ENCODE measurements around the gene MAPKAP1. TPM values are rescaled to one million over a fixed set of nuclear protein-coding genes. Genes with fewer than 3 reads are reported as not detected.

Gene MAPKAP1
- total and polyA plus RNA-seq, 9 of the 15 experiments (the other 6 are each of a cell fraction or from before 2014, with no cell fraction given): 2.6 to 82.1 (median 61.1) TPM

DNA sequence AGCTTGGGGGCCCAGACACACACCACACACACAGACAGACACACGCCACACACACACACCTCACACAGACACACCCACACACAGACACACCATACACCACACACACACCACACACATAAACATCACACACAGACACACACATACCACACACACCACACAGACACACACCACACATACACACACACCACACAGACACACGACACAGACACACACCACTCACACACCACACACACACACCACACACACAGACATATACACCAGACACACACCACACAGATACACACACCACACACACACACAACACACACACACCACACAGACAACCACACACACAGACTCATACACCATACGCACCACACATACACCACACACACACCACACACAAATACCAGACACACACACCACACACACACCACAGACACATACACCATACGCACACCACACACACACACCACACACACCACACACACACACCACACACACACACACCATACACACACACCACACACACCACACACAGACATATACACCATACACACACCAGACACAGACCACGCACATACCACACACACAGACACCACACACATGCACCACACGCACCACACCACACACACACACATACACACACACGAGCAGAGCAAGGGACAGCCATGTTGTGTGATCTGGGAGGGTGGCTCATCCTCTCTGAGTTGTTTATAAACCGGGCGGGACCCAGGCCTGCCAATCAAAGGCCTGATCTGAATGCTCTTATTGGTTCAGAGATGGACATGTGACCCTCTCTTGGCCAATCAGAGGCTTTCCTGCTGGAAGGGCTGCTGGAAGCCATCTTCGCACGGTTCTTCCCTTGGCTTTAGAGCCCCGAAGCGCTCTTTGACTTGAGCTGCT lies 297.1 kb downstream of the MAPKAP1 start (continued):
- TF ChIP-seq UBTF (IDR thresholded peaks at IDR 0.05; ENCODE audit: borderline replicate concordance in 1 of 2, low read depth in 2 of 2, low read length in 2 of 2): no peak
- TF ChIP-seq ZBTB17 (CRISPR knock-in tag; IDR thresholded peaks at IDR 0.05): no peak
- no peak; the same call in 1 of the 2 replicates for TF ChIP-seq C11orf30 (IDR thresholded peaks at IDR 0.05; ENCODE audit: low read depth)
- TF ChIP-seq, protein P1, sequence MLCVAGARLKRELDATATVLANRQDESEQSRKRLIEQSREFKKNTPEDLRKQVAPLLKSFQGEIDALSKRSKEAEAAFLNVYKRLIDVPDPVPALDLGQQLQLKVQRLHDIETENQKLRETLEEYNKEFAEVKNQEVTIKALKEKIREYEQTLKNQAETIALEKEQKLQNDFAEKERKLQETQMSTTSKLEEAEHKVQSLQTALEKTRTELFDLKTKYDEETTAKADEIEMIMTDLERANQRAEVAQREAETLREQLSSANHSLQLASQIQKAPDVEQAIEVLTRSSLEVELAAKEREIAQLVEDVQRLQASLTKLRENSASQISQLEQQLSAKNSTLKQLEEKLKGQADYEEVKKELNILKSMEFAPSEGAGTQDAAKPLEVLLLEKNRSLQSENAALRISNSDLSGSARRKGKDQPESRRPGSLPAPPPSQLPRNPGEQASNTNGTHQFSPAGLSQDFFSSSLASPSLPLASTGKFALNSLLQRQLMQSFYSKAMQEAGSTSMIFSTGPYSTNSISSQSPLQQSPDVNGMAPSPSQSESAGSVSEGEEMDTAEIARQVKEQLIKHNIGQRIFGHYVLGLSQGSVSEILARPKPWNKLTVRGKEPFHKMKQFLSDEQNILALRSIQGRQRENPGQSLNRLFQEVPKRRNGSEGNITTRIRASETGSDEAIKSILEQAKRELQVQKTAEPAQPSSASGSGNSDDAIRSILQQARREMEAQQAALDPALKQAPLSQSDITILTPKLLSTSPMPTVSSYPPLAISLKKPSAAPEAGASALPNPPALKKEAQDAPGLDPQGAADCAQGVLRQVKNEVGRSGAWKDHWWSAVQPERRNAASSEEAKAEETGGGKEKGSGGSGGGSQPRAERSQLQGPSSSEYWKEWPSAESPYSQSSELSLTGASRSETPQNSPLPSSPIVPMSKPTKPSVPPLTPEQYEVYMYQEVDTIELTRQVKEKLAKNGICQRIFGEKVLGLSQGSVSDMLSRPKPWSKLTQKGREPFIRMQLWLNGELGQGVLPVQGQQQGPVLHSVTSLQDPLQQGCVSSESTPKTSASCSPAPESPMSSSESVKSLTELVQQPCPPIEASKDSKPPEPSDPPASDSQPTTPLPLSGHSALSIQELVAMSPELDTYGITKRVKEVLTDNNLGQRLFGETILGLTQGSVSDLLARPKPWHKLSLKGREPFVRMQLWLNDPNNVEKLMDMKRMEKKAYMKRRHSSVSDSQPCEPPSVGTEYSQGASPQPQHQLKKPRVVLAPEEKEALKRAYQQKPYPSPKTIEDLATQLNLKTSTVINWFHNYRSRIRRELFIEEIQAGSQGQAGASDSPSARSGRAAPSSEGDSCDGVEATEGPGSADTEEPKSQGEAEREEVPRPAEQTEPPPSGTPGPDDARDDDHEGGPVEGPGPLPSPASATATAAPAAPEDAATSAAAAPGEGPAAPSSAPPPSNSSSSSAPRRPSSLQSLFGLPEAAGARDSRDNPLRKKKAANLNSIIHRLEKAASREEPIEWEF (CRISPR knock-in tag; IDR thresholded peaks at IDR 0.05): no peak
- peak; percentile 45; the same call in 1 of the 2 replicates for TF ChIP-seq LEF1 (IDR thresholded peaks at IDR 0.05)
- TF ChIP-seq ZNF561 (CRISPR knock-in tag; conservative IDR thresholded peaks at IDR 0.05): no peak
- TF ChIP-seq ERF (CRISPR knock-in tag; IDR thresholded peaks at IDR 0.05): no peak
- peak; percentile 54; the same call in 1 of the 2 replicates for TF ChIP-seq MYBL2 (IDR thresholded peaks at IDR 0.05; ENCODE audit: low read depth)
- no peak for TF ChIP-seq MYBL2 (CRISPR knock-in tag; IDR thresholded peaks at IDR 0.05; ENCODE audit: borderline replicate concordance)
- TF ChIP-seq SUPT5H (IDR thresholded peaks at IDR 0.05): peak; percentile 63; the same call in 1 of the 2 replicates
- TF ChIP-seq ZFP1 (CRISPR knock-in tag; IDR thresholded peaks at IDR 0.05): no peak
- TF ChIP-seq SRSF9 (IDR thresholded peaks at IDR 0.05; ENCODE audit: borderline replicate concordance, low read depth, low read length): no peak
- peak; percentile 70; the same call in 1 of the 2 replicates for TF ChIP-seq POLR2A (conservative IDR thresholded peaks at IDR 0.05)
- TF ChIP-seq, protein P2, sequence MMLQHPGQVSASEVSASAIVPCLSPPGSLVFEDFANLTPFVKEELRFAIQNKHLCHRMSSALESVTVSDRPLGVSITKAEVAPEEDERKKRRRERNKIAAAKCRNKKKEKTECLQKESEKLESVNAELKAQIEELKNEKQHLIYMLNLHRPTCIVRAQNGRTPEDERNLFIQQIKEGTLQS (IDR thresholded peaks at IDR 0.05): no peak
- TF ChIP-seq, protein P2 (CRISPR knock-in tag; conservative IDR thresholded peaks at IDR 0.05): no peak
- TF ChIP-seq ETS2 (tag; IDR thresholded peaks at IDR 0.05; ENCODE audit: borderline replicate concordance, poor library complexity, severe bottlenecking): no peak
- TF ChIP-seq E2F3 (CRISPR knock-in tag; IDR thresholded peaks at IDR 0.05): no peak
- TF ChIP-seq ZNF398 (CRISPR knock-in tag; IDR thresholded peaks at IDR 0.05): no peak

All from K562 (cell line).